ENCODE data around the gene CNNM1.

The CNNM1 gene

GRCh38 chr10:99372546-99373271 lies 43.6 kb downstream of the CNNM1 start:
- Mint-ChIP-seq H3K27me3 (ENCODE audit: low read depth) (peaks cover 72% of the 10 kb centered on the region), H3K36me3 (ENCODE audit: low read depth) (no peaks in the 10 kb centered on the region), H3K9me3 (no peaks in the 10 kb centered on the region), H3K4me3 (no peak overlapping the region), H3K4me1 (ENCODE audit: low read depth) (peaks cover 5% of the 10 kb centered on the region), H3K27ac (no peak overlapping the region)

- Mint-ChIP-seq H3K4me3 (no peak overlapping the region), H3K9me3 (no peaks in the 10 kb centered on the region), H3K4me1 (ENCODE audit: low read depth) (peaks cover 5% of the 10 kb centered on the region), H3K27me3 (ENCODE audit: low read depth) (peaks cover 62% of the 10 kb centered on the region), H3K36me3 (ENCODE audit: low read depth) (no peaks in the 10 kb centered on the region), H3K27ac (no peak overlapping the region)
These were observed 45.4 kb downstream of the CNNM1 start for GRCh38 chr10:99374526-99374925.

- Mint-ChIP-seq H3K27me3 (ENCODE audit: low read depth) (peaks cover 57% of the 10 kb centered on the region), H3K4me3 (no peak overlapping the region), H3K27ac (no peak overlapping the region), H3K4me1 (ENCODE audit: low read depth) (peaks cover 5% of the 10 kb centered on the region), H3K36me3 (ENCODE audit: low read depth) (no peaks in the 10 kb centered on the region), H3K9me3 (no peaks in the 10 kb centered on the region)
These were observed 45.8 kb downstream of the CNNM1 start for GRCh38 chr10:99374972-99375371.

- peaks cover 56% of the 10 kb centered on the region for H3K27me3 Mint-ChIP-seq (ENCODE audit: low read depth)
- peaks cover 5% of the 10 kb centered on the region for H3K4me1 Mint-ChIP-seq (ENCODE audit: low read depth)
- H3K36me3 Mint-ChIP-seq (ENCODE audit: low read depth), result no peaks in the 10 kb centered on the region
- no peaks in the 10 kb centered on the region for H3K9me3 Mint-ChIP-seq
- no peak overlapping the region for H3K27ac Mint-ChIP-seq
- no peak overlapping the region for H3K4me3 Mint-ChIP-seq
These were observed 46.3 kb downstream of the CNNM1 start for GRCh38 chr10:99375426-99375825.

GRCh38 chr10:99382176-99382575 lies 53.0 kb downstream of the CNNM1 start:
- Mint-ChIP-seq H3K36me3 (ENCODE audit: low read depth) (no peaks in the 10 kb centered on the region), H3K4me3 (no peak overlapping the region), H3K9me3 (no peaks in the 10 kb centered on the region), H3K27ac (no peak overlapping the region), H3K4me1 (ENCODE audit: low read depth) (no peaks in the 10 kb centered on the region), H3K27me3 (ENCODE audit: low read depth) (peaks cover 31% of the 10 kb centered on the region)

- Mint-ChIP-seq H3K27ac (no peak overlapping the region), H3K36me3 (ENCODE audit: low read depth) (no peaks in the 10 kb centered on the region), H3K4me1 (ENCODE audit: low read depth) (no peaks in the 10 kb centered on the region), H3K9me3 (no peaks in the 10 kb centered on the region), H3K4me3 (no peak overlapping the region), H3K27me3 (ENCODE audit: low read depth) (peaks cover 28% of the 10 kb centered on the region)
These were observed 57.9 kb downstream of the CNNM1 start for GRCh38 chr10:99387071-99387470.

- Mint-ChIP-seq H3K27me3 (ENCODE audit: low read depth) (peaks cover 26% of the 10 kb centered on the region), H3K36me3 (ENCODE audit: low read depth) (no peaks in the 10 kb centered on the region), H3K27ac (no peak overlapping the region), H3K4me3 (no peak overlapping the region), H3K4me1 (ENCODE audit: low read depth) (no peaks in the 10 kb centered on the region), H3K9me3 (no peaks in the 10 kb centered on the region)
These were observed 58.4 kb downstream of the CNNM1 start for GRCh38 chr10:99387541-99387940.

- Mint-ChIP-seq H3K9me3 (no peaks in the 10 kb centered on the region), H3K4me3 (no peak overlapping the region), H3K27me3 (ENCODE audit: low read depth) (peaks cover 21% of the 10 kb centered on the region), H3K27ac (no peak overlapping the region), H3K36me3 (ENCODE audit: low read depth) (no peaks in the 10 kb centered on the region), H3K4me1 (ENCODE audit: low read depth) (peaks cover 2% of the 10 kb centered on the region)
These were observed 60.7 kb downstream of the CNNM1 start for GRCh38 chr10:99389729-99390480.

GRCh38 chr10:99391346-99391745 lies 62.2 kb downstream of the CNNM1 start:
- Mint-ChIP-seq H3K27ac (no peak overlapping the region), H3K9me3 (no peaks in the 10 kb centered on the region), H3K4me3 (no peak overlapping the region), H3K27me3 (ENCODE audit: low read depth) (peaks cover 16% of the 10 kb centered on the region), H3K4me1 (ENCODE audit: low read depth) (peaks cover 6% of the 10 kb centered on the region), H3K36me3 (ENCODE audit: low read depth) (peaks cover 5% of the 10 kb centered on the region)

- Mint-ChIP-seq H3K27ac (no peak overlapping the region), H3K36me3 (ENCODE audit: low read depth) (peaks cover 5% of the 10 kb centered on the region), H3K27me3 (ENCODE audit: low read depth) (peaks cover 4% of the 10 kb centered on the region), H3K9me3 (no peaks in the 10 kb centered on the region), H3K4me1 (ENCODE audit: low read depth) (peaks cover 6% of the 10 kb centered on the region), H3K4me3 (no peak overlapping the region)
These were observed 63.9 kb downstream of the CNNM1 start for GRCh38 chr10:99393036-99393435.

- Mint-ChIP-seq H3K9me3 (no peaks in the 10 kb centered on the region), H3K36me3 (ENCODE audit: low read depth) (peaks cover 5% of the 10 kb centered on the region), H3K27ac (no peak overlapping the region), H3K4me3 (no peak overlapping the region), H3K4me1 (ENCODE audit: low read depth) (peaks cover 6% of the 10 kb centered on the region), H3K27me3 (ENCODE audit: low read depth) (peaks cover 4% of the 10 kb centered on the region)
These were observed 64.5 kb downstream of the CNNM1 start for GRCh38 chr10:99393683-99394082.

GRCh38 chr10:99394256-99394655 lies 65.1 kb downstream of the CNNM1 start:
- H3K4me3 Mint-ChIP-seq, result no peak overlapping the region
- H3K9me3 Mint-ChIP-seq, result no peaks in the 10 kb centered on the region
- H3K27ac Mint-ChIP-seq, result no peak overlapping the region
- H3K36me3 Mint-ChIP-seq (ENCODE audit: low read depth), result peaks cover 5% of the 10 kb centered on the region
- H3K27me3 Mint-ChIP-seq (ENCODE audit: low read depth), result peaks cover 4% of the 10 kb centered on the region
- H3K4me1 Mint-ChIP-seq (ENCODE audit: low read depth), result peaks cover 6% of the 10 kb centered on the region

GRCh38 chr10:99394761-99395386 lies 65.7 kb downstream of the CNNM1 start:
- Mint-ChIP-seq H3K4me3 (no peak overlapping the region), H3K27me3 (ENCODE audit: low read depth) (peaks cover 4% of the 10 kb centered on the region)

GRCh38 chr10:99395750-99396445 lies 66.7 kb downstream of the CNNM1 start:
- Mint-ChIP-seq H3K4me3 (no peak overlapping the region), H3K27me3 (ENCODE audit: low read depth) (peaks cover 4% of the 10 kb centered on the region), H3K27ac (no peak overlapping the region), H3K9me3 (no peaks in the 10 kb centered on the region), H3K36me3 (ENCODE audit: low read depth) (peaks cover 5% of the 10 kb centered on the region), H3K4me1 (ENCODE audit: low read depth) (peaks cover 6% of the 10 kb centered on the region)

More at GRCh38 chr10:99394761-99395386, 65.7 kb downstream of the CNNM1 start:
- H3K36me3 Mint-ChIP-seq (ENCODE audit: low read depth), result peaks cover 5% of the 10 kb centered on the region
- H3K9me3 Mint-ChIP-seq, result no peaks in the 10 kb centered on the region
- H3K27ac Mint-ChIP-seq, result no peak overlapping the region
- peaks cover 6% of the 10 kb centered on the region for H3K4me1 Mint-ChIP-seq (ENCODE audit: low read depth)

Measured in T-helper 1 cell treated with Interleukin-12 subunit alpha and Interleukin-12 subunit beta and Interleukin-4 antibody, amounts not matched to agents 30 μg/mL and 1 μg/mL, for 36 hours (primary cell).